B cell (primary cell): ENCODE measurements around the gene WDR62.

Source experiments
- CTCF ChIP-seq: fragments of 200-600 bp; IDR thresholded peaks from one replicate; pipeline ENCODE4 v1.8.0; 2022; ENCODE audit warnings: antibody characterized with exemption, mild to moderate bottlenecking
- EZH2 ChIP-seq: IDR thresholded peaks from 2 replicates; pipeline ENCODE4 v1.6.1; 2012; ENCODE audit warnings: borderline replicate concordance, low read depth, mild to moderate bottlenecking, moderate library complexity, low read length; ENCODE audit not compliant: insufficient read depth, poor library complexity, severe bottlenecking

DNA sequence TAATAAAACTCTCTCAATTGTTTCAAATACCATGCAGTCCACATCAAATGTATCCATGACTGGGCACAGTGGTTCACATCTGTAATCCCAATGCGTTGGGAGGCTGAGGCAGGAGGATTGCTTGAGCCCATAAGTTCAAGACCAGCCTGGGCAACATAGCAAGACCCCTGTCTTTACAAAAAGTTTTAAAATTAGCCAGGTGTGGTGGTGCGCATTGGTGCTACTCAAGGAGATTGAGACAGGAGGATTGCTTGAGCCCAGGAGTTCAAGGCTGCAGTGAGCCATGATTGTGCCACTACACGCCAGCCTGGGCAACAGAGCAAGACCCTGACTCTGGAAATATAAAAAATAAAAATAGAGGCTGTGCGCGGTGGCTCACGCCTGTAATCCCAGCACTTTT lies 27.0 kb upstream of the WDR62 start:
- no peak for TF ChIP-seq CTCF
- no peak for TF ChIP-seq EZH2
